Putamen (tissue), 1 donor: ENCODE measurements around the gene PTPRR.

ENCODE experiments used
- DNase-seq: peaks from one replicate; pipeline ENCODE4 v3.0.0-alpha.2; 2016; ENCODE audit warnings: low spot score

Gene PTPRR

DNA sequence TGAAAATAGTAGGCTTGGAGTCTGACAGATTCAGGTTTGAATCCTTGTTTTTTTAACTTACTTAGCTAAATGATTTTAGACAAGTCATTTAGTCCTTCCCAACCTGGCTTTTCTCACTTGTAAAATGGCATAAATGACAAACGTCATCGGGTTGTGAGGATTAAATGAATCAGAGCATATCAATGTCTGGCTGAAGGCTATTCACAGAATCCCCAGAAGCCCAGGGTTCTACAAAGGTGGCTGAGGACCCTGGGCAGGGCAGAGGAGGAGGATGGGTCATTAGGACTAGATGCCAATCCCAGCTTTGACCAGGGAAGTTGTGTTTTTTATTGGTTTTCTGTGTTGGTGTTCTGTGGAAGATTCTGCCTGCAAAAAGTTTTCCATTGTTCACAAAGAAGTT lies 275.7 kb downstream of the PTPRR start:
- DNase-seq, result no peak

DNA sequence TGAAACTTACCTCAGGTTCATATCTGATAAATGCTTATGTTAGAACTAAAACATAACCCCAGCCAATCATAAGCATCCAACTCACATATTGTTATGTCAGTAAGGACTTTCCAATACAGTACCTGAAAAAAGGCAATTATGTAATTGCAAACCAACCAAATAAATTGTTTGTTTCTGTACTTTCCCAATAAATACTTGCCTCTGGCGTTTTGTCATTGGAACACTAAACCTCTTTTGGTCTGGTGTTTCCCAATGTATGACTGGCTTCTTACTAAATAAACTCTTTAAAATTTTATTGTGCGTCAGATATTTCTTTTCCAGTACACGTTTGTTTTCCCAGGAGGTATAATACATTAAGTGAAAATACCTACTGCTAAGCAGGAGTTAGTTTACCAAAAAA lies 276.6 kb downstream of the PTPRR start:
- no peak for DNase-seq

DNA sequence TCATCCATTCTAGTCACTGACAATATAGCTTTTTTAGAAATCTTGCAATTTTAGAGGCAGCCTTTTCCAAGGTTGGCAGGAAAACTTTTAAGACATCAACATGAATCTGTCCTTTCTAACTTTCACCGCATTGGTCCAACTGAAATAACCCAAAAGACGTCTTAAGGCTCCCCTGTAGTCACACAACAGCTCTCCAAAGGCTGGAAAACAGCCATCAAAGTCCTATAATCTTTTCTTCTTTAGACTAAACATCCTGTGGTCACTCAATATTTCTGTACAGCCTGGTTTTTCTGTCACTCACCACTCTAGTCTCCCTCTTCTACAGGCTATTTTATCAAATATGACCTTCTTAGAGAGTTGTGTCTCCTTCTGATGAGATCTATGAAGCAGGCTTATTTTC lies 278.8 kb downstream of the PTPRR start:
- no peak for DNase-seq

DNA sequence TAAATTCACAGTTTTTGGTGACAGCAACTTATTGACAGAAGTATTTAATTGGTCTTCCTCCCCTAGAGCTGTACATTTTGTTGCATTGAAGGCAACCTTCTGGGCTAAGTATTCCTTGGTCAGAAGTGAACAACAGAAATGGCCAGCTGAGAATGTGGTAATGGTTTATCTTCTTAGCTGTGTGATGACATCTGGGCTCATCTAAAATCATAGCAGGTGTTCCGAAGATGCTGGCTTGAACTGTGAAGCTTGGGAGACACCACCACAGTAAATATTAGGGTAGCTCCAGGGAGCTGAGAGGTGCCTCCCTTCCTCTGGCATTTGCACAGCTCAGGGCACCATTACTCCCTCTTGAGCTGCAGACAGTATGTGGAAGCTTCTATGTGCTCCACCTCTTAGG lies 279.6 kb downstream of the PTPRR start:
- DNase-seq, result no peak

DNA sequence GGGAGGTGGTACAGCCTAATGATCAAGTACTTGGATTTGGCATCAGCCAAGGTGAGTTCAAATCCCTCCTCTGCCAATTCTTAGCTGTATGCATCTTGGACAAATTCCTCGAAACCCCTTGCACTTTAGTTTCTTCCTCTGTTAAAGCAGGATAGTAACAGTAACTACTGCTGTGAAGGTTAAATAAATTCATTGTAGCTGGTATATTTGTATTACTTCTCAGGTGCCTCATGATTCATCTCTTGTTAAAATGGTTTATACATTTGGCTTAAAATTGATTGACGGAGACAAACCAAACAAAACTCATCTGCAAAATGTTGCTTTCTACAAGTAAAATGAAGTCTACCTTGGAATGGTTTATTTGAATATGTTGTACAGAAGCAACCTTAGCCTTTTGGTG lies 281.0 kb downstream of the PTPRR start:
- DNase-seq, result no peak

DNA sequence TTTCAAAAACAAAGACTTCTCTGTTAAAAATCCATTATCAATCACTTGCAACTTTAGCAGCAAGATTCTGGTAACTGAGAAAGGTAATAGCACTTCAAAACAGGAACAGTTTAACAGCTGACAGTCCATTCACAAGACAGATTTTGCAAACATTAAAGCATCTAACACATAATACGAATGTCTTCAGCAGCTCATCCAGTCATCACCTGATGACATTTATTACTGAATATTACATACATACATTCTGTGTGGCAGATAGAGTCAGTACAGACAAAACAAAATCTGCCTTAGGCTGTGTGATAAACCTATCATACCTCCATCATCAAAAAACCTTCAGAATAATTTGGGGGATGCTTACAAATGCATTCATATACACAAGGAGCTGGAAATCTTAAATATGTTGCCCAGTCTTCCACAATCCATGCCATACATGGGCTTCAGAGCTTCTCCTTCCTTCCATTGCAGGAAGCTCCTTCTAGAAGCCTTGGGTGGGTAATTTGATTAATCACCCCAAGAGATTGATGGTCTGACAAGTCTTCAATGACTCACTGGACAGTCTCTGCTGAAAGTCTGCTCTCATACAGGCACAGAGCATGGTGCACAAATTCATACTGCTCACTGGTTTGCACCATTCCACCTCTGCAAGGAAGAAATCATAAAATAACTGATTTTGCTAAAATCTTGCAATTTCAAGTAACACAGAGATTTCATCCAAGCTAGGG lies 281.7 kb downstream of the PTPRR start:
- no peak for DNase-seq

DNA sequence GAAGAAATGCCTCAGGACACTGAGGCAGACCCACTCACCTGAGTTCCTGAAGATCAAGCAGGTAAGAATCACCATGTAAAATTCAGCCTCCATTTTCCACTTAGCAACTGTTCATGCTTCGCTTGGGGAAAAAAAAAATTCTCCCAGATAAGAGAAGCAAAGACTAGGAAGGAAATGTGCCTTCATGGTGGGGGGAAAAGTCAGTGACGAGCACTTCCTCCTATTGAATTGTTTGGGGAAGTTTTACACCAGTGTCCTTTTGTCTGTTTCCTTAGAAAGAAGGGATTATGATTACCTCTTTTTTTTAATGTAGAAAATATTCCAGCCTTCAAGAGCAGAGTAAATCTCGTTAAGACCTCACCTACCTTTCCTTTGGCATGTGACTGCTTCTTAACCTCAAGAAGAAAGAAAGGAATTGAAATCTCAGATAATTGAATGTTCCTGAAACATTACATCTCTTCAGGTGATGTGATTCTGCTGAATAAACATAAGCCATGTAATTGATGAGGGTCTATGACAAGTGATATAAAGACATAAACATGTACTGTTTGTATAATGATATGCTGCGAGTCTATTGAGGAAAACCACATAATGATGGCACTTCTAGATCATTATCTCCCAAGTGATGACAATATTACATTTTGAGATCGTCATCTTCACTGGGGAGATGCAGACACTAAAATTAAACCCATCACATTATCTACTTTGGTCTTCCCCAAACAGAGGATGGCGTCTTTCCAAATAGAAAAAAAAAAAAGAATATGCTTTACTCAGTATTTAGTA lies 283.0 kb downstream of the PTPRR start, which contains the start of gene PTPRB:
TSS of gene PTPRB (minus strand) at position 127 of the 783 bp plus-strand sequence. CDS start at position 93, 34 bp downstream.
- DNase-seq, result no peak

DNA sequence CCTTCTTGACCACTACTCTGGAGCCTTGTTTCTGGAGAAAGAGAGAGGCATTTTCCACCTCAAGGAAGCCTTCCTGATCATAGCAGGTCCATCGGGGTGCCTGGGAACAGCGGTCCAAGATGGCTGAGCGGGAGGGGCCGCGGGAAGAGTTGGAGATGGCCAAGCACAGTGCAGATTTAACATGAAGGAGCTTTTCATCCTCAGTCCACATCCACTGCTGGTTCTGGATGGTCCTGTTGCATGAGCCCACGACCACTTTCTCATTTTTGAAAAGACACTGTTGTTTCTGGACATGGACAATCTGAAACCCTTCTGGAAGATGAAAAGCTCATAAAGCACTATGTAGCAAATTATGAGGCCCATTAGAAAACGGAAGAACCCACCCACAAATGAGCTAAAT lies 284.8 kb downstream of the PTPRR start:
- no peak for DNase-seq

DNA sequence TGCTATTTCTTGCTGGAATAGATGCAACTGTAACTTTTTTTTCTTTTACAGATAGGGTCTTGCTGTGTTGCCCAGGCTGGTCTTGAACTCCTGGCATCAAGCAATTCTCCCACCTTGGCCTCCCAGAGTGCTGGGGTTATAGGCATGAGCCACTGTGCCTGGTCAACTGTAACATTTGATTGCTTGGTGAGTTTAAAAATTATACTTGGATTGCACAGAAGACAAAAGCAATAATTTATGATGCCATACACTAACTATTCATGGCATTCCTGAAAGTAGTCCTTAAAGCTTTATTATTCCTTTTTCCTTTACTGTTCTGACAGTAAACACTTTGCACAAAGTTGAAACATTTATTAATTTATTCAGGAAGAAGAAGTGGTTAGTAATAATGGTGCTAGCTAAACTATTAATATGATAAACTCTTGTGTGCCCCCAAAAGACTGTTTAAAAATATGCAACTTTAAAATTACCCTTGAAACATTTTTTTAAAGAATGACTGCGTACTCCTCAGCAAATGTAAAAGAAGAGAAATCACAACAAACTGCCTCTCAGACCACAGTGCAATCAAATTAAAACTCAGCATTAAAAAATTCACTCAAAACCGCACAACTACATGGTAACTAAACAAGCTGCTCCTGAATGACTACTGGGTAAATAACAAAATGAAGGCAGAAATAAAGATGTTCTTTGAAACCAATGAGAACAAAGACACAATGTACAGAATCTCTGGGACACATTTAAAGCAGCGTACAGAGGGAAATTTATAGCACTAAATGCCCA lies 291.6 kb downstream of the PTPRR start:
- no peak for DNase-seq

DNA sequence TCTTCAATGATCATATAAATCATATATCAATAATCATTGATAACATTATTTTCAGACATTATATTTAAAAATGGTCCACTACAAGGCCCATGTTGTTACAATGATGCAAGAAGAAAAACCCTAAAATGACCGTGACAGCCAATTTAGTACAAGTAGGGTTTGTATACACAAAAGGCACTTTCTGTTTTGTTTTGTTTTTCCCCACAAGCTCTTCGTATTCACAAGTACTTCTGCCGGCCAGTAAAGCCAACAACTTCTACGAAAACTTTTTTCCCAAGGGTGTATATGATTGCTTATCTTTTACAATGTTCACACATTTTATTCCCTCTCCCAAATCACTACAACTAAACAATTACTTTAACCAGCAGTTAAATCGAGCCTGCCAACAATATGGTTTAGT lies 292.9 kb downstream of the PTPRR start:
- no peak for DNase-seq

DNA sequence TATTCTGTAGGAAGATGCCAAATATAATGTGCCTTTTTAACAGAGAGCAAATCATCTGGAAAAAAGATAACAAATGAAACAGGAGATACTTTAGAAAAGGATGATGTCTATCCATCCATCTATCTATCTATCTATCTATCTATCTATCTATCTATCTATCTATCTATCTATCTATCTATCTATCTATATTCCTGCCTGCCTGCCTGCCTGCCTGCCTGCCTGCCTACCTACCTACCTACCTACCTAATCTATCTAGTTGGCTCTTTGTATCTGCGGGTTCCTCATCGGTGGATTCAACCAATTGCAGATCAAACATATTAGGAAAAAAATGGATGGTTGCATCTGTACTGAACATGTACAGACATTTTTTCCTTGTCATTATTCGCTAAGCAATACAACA lies 294.4 kb downstream of the PTPRR start:
- no peak for DNase-seq

DNA sequence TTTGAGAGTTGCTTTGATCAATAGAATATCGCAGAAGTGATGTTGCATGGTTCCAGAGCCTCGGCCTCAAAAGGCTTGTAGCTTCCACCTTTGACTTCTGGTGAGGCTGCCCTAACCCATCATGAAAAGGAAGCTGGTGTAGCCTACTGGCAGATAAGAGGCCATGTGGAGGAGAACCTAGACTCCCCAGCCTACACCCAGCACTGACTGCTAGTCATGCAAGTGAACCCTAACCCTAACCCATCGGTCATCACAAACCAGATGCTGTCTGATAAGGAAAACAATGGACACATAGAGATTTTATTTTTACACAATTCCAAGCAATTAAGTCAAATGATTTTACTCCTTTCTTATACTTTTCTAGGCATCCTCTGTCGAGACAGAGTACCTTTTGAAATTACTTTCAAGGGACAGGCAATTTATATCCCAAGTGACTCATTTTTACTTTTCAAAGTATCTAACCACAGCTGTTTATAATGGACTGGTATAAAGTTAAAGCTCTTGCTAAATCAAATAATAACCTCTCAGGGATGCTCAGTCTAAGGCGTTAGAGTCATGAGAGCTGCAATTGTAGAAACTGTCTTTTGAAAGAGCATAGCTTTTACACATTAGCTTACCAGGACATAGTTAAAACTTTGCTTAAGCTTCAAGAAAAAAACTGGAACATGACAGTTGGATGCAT lies 300.9 kb downstream of the PTPRR start:
- DNase-seq, result no peak

DNA sequence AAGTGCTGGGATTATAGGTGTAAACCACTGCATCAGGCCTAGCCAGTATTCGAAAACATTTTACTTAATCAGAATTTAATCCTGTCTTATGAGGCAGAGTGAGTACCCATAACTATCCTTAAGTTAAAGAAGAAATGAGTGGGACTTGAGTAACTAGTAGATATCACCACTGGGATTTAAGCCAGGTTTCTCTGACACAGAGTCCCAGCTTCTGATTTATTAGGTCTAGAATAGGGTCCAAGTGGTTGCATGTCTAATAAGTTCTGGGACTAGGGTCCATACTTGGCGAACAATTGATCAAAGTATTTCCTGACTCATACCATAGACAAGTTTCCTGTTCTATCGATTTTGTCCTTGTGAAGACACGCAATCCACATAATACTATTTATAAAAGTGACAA lies 302.2 kb downstream of the PTPRR start:
- no peak for DNase-seq

DNA sequence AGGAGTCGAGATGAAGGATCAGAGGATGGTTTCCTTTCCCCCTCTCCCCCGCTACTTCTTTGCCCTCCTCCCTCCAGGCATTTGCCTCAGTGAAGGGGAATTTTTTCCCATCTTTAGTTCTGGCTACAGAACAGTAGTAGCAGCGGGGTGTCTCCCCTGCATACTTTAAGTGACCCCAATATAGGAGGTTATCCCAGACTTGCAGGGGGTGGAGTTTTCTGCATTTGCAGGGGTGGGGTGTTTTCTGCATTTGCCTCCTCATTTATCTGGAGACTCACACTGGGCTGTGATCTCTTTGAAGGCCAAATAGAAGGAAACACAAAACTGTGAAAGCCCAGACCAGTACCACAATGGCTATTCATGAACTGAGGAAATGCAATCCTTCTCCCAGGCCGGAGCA lies 303.1 kb downstream of the PTPRR start:
- no peak for DNase-seq

DNA sequence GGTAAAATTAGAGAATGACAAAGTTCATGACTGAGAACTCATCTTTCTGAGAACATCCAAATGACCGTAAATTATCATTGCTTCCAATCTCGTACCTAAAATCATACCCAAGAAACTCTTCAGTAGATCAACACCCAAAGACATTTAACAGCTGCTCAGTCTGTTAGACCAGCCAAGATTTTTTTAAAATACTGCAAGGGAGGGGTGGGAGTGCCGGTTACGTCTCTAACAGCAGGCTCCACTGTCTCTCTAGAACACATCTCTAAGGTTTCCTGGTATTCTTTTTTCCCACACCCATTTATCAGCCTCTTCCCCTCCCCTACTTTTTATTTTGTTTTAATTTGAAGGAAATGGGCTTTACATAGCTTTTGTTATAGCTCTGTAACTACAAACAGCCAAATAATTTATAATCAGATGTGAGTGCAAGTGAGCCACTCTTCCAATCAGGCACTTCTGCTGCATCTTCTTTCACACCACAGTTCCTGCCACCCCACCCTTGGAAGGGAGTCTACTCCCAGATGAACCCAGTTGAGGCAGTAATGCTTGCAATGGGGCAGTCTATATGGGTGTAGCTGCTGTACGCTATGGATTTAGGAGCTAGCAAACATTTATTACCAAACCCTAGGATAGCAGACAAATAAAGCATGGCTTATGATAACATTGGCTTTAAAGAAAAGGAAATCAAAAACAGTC lies 305.2 kb downstream of the PTPRR start:
- no peak for DNase-seq

DNA sequence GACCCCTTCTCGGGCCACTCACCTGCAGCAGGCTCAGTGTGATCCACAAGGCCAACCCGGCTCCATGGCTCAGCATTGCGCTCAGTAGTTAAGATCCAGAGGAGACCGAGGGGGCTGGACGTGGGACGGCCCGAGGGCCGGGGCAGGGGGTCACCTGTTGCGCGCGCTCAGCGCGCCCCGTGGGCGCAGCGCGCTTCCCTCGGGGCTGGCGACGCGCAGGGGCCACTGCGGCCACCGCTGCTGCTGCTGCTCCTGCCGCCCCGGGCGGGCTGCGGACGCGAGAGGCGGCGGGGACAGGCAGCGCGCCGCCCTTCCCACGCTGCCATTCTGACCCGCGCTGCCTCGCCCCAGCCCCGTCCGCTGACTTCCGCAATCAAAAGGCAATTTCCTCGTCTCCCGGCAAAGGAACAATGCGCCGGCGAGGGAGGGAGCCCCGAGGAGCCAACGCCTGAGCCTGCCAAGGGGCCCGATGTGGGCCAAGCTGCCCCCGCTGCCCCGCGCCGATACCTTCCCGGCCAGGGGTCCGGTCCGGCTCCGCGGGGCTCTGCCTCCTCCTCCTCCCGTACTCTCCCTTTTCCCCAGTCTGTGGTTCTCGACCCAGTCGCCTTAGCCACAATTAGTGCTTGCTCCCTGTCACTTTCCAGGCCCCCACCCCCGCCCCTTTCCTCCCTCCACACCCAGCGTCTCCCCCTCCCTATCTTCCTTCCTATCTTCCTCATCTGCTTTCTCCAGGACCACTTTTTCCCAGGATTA lies 310.6 kb downstream of the PTPRR start:
- no peak for DNase-seq

DNA sequence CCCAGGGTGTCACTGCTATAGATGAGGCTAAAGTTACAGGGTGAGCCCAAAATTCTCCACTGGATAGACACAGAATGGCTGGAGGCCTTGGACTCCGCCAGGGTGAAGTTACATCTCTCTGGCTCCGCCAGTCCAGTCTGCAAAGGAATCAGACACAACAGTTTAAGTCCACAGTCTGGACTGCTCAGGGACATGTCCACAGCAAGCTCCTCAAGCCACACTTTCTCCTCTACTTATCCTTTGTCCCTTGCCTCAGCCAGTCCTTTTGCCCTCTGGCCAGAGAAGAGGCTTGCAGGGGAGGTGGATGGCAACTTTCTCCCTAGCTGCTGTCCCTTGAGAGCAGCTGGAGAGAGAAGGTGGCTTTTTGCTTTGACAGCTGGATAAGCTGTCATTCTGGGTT lies 311.3 kb downstream of the PTPRR start:
- no peak for DNase-seq

DNA sequence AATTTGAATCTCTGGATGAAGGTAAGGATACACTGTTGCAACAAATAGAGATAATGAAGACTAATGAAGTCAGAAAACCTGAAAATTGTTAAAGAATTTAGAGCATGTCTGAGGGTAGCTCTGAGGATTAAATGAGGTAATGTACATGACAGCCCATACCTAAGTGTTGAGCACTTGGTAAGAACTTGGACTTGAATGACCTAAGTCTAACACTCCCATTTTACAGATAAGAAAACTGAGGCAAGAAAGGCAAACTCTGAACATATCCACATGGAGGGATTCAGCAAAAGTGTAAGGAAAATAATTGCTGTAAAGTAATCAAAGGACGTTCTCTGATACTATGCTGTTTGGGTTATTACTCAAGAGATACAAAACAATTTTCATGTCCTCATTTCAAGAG lies 312.4 kb downstream of the PTPRR start:
- no peak for DNase-seq

DNA sequence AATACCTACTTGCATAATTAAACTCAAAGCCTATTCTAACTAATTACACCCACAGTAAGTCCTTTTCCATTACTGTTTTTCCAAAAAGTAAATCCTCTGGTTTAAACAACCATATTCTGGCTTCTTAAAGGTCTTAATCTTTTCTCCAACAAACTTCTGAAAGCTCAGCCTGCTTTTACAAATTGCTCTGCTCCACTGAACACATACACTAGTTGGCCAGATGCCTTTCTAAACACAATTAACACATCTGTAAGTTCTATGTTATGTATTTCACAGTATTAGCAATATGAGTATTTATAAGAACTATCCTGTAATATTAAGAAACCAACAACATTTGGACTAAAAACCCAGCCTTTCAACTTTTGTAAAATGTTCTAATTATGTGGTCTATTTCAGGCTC lies 313.4 kb downstream of the PTPRR start:
- DNase-seq, result no peak

DNA sequence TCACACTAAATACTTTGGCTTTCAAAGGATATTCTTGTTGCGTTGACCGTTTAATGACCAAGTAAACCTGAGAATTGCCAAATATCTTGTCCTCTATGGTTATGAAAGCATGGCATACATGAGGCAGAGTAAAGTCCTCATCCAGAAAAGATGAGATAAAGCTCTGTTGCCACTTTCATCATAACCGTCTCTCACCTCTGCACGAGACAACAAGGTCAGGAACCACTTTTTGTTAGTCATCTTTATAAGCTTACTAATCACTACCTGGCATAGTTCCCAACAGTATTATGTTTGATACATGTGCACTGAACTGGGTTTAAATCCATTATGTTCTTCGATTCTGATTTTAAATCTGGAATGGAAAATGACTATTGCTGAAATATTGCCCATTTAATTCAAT lies 314.6 kb downstream of the PTPRR start:
- DNase-seq, result no peak

DNA sequence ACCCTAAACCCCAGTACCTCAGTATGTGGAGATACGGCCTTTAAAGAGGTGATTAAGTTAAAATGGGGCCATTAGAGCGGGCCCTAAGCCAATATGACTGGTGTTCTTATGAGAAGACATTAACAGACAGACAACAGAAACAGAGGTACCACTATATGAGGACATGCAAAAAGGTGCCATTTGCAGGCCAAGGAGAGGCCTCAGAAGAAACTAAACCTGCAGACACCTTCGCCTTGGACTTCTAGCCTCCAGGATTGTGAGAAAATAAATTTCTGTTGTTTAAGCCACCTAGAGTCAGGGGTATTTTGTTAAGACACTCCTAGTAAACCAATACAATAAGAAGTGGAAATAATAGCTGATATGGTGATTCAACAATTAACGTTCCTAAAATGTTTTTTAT lies 315.9 kb downstream of the PTPRR start:
- no peak for DNase-seq
